ENCODE results near the gene ABCC3. TPM values are rescaled to one million over a fixed set of nuclear protein-coding genes. Genes with fewer than 3 reads are reported as not detected.
"Not testable (repeated sequence)": the region's sequence is repeated elsewhere in the genome, so short reads cannot be mapped to it uniquely, and the experiment has no call there.

ABCC3 gene
- total RNA-seq, 1 experiment from 2014 or later: 66.2 TPM

GRCh38 chr17:50680126-50680525, 45.4 kb downstream of the ABCC3 start:
- H4K20me1 ChIP-seq (ENCODE audit: insufficient read depth): no peaks in the 10 kb centered on the region
- intact Hi-C loops (cut with micrococcal nuclease): no loop called here
- ChIA-PET RAD21 (ENCODE audit: low non-redundant PET in 1 of 2, low total read pairs in 2 of 2, uncharacterized antibody in 2 of 2, unreplicated experiment in 2 of 2) (no interaction called here), POLR2A (no interaction called here), CTCF (interaction anchor here (0.6 to 2.0 kb wide), 3 partner anchors 8 to 54 kb away, joined by 4 to 13 read pairs (median 6); no protein-coding TSS in a partner anchor)
- H2AFZ ChIP-seq (ENCODE audit: low read depth, low read length, poor library complexity, severe bottlenecking): no peak overlapping the region
- DNase-seq (ENCODE audit: low read depth, low spot score) (no peak), ATAC-seq (no peak)
- H3K4me3 ChIP-seq (replicated peaks in 1 of 2; ENCODE audit: low read depth in 1 of 2, low read length in 2 of 2): no peak overlapping the region
- H3K9me2 ChIP-seq (ENCODE audit: insufficient read depth): no peaks in the 10 kb centered on the region
- H3K27ac ChIP-seq (ENCODE audit: low read depth, low read length): no peak overlapping the region; the same call in 1 of the 2 replicates
- peak overlapping the region; percentile 53 for H3K4me2 ChIP-seq (ENCODE audit: low read length)
- no TSS peak for BruUV-seq (replicated peaks)
- no peaks in the 10 kb centered on the region for H3K79me2 ChIP-seq (ENCODE audit: insufficient read depth, low read length)
- H3K36me3 ChIP-seq (ENCODE audit: control insufficient read depth in 1 of 2, insufficient read depth in 2 of 2, low read length in 2 of 2): no peaks in the 10 kb centered on the region
- H3K4me1 ChIP-seq (ENCODE audit: control insufficient read depth in 1 of 2, insufficient read depth in 2 of 2, low read length in 2 of 2): peaks cover 37 to 67% of the 10 kb centered on the region in 2 experiments
- no peaks in the 10 kb centered on the region for H3K9me3 ChIP-seq (ENCODE audit: control insufficient read depth in 1 of 2, insufficient read depth in 1 of 2, low read depth in 1 of 2, low read length in 2 of 2)
- TF ChIP-seq ELF1 (IDR thresholded peaks at IDR 0.05; ENCODE audit: borderline replicate concordance, low read depth): no peak
- TF ChIP-seq EGR1 (IDR thresholded peaks at IDR 0.05; ENCODE audit: low read depth): no peak
- no peak for TF ChIP-seq RAD21 (IDR thresholded peaks at IDR 0.05; ENCODE audit: low read depth)
- TF ChIP-seq POLR2AphosphoS5 (IDR thresholded peaks at IDR 0.05; ENCODE audit: low read depth, low read length): no peak
- no peak for TF ChIP-seq YY1 (IDR thresholded peaks at IDR 0.05; ENCODE audit: extremely low read depth, insufficient replicate concordance, low read depth, low read length)
- no peak for TF ChIP-seq CEBPB (IDR thresholded peaks at IDR 0.05; ENCODE audit: low read depth)
- TF ChIP-seq FOSL1 (IDR thresholded peaks at IDR 0.05; ENCODE audit: low read depth): no peak
- TF ChIP-seq SRF (IDR thresholded peaks at IDR 0.05; ENCODE audit: low read depth): no peak
- TF ChIP-seq TCF7L2 (IDR thresholded peaks at IDR 0.05; ENCODE audit: borderline replicate concordance, extremely low read depth, insufficient read depth, insufficient read length): no peak
- no peak for TF ChIP-seq JUND (IDR thresholded peaks at IDR 0.05)
- no peak for TF ChIP-seq EZH2 (IDR thresholded peaks at IDR 0.05)
- no peak for TF ChIP-seq ATF3 (IDR thresholded peaks at IDR 0.05)
- no peak for TF ChIP-seq ZFX (IDR thresholded peaks at IDR 0.05)
- no peak for TF ChIP-seq POLR2A (IDR thresholded peaks at IDR 0.05; ENCODE audit: borderline replicate concordance, extremely low read depth, insufficient read depth, insufficient read length)
- H3K27me3 ChIP-seq (ENCODE audit: insufficient read depth, low read length): no peaks in the 10 kb centered on the region
- no peak overlapping the region for H3K9ac ChIP-seq (ENCODE audit: low read length)

GRCh38 chr17:50680543-50681262, 46.0 kb downstream of the ABCC3 start:
- peak; percentile 2; the same call in 1 of the 2 replicates for ATAC-seq
- H3K4me3 ChIP-seq (replicated peaks in 1 of 2; ENCODE audit: low read depth in 1 of 2, low read length in 2 of 2); H3K9me3 ChIP-seq (ENCODE audit: control insufficient read depth in 1 of 2, insufficient read depth in 1 of 2, low read depth in 1 of 2, low read length in 2 of 2); H3K9me2 ChIP-seq (ENCODE audit: insufficient read depth); H3K27me3 ChIP-seq (ENCODE audit: insufficient read depth, low read length); DNase-seq (ENCODE audit: low read depth, low spot score); H3K79me2 ChIP-seq (ENCODE audit: insufficient read depth, low read length); BruUV-seq (replicated peaks); H3K27ac ChIP-seq (ENCODE audit: low read depth, low read length); H3K36me3 ChIP-seq (ENCODE audit: control insufficient read depth in 1 of 2, insufficient read depth in 2 of 2, low read length in 2 of 2); POLR2A ChIA-PET; H4K20me1 ChIP-seq (ENCODE audit: insufficient read depth): not testable (repeated sequence)
- CTCF ChIA-PET: interaction anchor here (0.6 to 2.0 kb wide), 4 partner anchors 9 to 54 kb away, joined by 3 to 13 read pairs (median 5); no protein-coding TSS in a partner anchor
- RAD21 ChIA-PET (ENCODE audit: low non-redundant PET in 1 of 2, low total read pairs in 2 of 2, uncharacterized antibody in 2 of 2, unreplicated experiment in 2 of 2): interaction anchor here in 1 of 2 experiments (1.5 kb wide), 1 partner anchor 50 kb away, joined by 7 read pairs; no protein-coding TSS in a partner anchor
- H2AFZ ChIP-seq (ENCODE audit: low read depth, low read length, poor library complexity, severe bottlenecking): peak overlapping the region; percentile 52
- peak overlapping the region; percentile 15; the same call in 1 of the 2 replicates for H3K9ac ChIP-seq (ENCODE audit: low read length)
- peaks cover 43 to 72% of the 10 kb centered on the region in 2 experiments for H3K4me1 ChIP-seq (ENCODE audit: control insufficient read depth in 1 of 2, insufficient read depth in 2 of 2, low read length in 2 of 2)
- intact Hi-C loops (cut with micrococcal nuclease): loop anchor here (1.0 kb wide), 1 partner anchor 50 kb away; no protein-coding TSS in a partner anchor
- peak overlapping the region; percentile 53 for H3K4me2 ChIP-seq (ENCODE audit: low read length)
